ENCODE measurements around the gene COPS7A. TPM values are rescaled to one million over a fixed set of nuclear protein-coding genes. Genes with fewer than 3 reads are reported as not detected.

The COPS7A gene
- total and polyA plus RNA-seq, 10 donors: 29.6 to 61.9 (median 46.4) TPM

DNA sequence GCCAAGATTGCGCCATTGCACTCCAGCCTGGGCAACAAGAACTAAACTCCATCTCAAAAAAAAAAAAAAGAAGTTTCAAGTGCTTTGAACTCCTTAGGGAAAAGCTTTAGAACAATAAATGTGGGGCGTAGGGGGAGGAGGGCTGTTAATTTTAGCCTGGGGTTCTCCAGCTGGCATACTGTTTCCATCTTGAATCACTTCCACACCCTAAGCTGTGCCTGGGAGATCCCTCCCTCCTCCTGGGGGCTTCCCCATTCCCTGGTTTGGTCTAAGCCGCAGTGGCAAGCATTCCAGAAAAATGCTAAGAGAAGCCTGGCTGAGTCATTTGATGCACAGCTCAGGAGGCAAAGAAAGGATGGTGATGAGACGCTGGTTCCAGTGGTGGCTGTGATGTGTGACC lies 32.4 kb upstream of the COPS7A start:
- TF ChIP-seq, protein P1, sequence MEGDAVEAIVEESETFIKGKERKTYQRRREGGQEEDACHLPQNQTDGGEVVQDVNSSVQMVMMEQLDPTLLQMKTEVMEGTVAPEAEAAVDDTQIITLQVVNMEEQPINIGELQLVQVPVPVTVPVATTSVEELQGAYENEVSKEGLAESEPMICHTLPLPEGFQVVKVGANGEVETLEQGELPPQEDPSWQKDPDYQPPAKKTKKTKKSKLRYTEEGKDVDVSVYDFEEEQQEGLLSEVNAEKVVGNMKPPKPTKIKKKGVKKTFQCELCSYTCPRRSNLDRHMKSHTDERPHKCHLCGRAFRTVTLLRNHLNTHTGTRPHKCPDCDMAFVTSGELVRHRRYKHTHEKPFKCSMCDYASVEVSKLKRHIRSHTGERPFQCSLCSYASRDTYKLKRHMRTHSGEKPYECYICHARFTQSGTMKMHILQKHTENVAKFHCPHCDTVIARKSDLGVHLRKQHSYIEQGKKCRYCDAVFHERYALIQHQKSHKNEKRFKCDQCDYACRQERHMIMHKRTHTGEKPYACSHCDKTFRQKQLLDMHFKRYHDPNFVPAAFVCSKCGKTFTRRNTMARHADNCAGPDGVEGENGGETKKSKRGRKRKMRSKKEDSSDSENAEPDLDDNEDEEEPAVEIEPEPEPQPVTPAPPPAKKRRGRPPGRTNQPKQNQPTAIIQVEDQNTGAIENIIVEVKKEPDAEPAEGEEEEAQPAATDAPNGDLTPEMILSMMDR (IDR thresholded peaks at IDR 0.05 in 8 of 11, conservative IDR thresholded peaks at IDR 0.05 in 3 of 11): no peak
- TF ChIP-seq POLR2AphosphoS5 (IDR thresholded peaks at IDR 0.05) (no peak), POLR2A (IDR thresholded peaks at IDR 0.05) (no peak)

DNA sequence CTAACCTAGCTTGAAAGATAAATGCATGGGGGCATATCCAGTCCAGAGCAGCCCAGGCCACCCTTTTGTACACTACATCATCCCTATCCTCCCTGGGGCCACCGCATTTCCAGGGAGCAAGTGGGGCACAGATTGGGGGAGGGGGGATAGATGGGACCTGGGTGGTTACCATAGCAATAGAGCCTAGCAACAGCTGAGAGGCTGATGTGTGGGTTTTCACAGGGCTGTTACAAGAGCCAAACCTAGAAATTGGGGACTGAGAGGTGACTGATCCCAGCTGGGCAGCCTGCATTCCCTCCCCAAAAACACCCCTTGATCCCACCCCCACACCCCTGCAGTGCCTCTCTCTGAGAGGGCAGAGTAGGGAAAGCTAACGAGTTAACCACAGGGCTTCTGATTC lies 31.0 kb upstream of the COPS7A start:
- peak; percentile 37 for DNase-seq
- TF ChIP-seq POLR2A (IDR thresholded peaks at IDR 0.05) (no peak), POLR2AphosphoS5 (IDR thresholded peaks at IDR 0.05) (no peak)
- TF ChIP-seq, protein P1 (IDR thresholded peaks at IDR 0.05 in 8 of 11, conservative IDR thresholded peaks at IDR 0.05 in 3 of 11): no peak
- H3K4me3 ChIP-seq: no peak overlapping the region
- H3K27me3 ChIP-seq (replicated peaks in 1 of 7): peaks cover 0 to 9% (median 2%) of the 10 kb centered on the region in 7 donors
- H3K27ac ChIP-seq: no peak overlapping the region
- no peaks in the 10 kb centered on the region for H3K9me3 ChIP-seq
- H3K4me1 ChIP-seq: peaks cover 17 to 64% (median 47%) of the 10 kb centered on the region in 6 donors
- intact Hi-C loops (cut with DNase I; ENCODE audit: low total_unique reads): no loop called here
- WGBS, 5 donors: 54 to 80% (median 72%) methylated on average over 2 of the region's 2 CpGs
- no peaks in the 10 kb centered on the region for H3K36me3 ChIP-seq

More for the DNA sequence above, 32.4 kb upstream of the COPS7A start:
- H3K9me3 ChIP-seq: no peaks in the 10 kb centered on the region
- DNase-seq: peak; percentile 30
- intact Hi-C loops (cut with DNase I; ENCODE audit: low total_unique reads): no loop called here
- H3K4me1 ChIP-seq: peaks cover 30 to 64% (median 47%) of the 10 kb centered on the region in 6 donors
- peaks cover 0 to 11% (median 0%) of the 10 kb centered on the region in 6 donors for H3K36me3 ChIP-seq
- WGBS, 5 donors: 84 to 88% (median 86%) methylated on average over 4 of the region's 4 CpGs
- H3K27ac ChIP-seq: no peak overlapping the region
- no peaks in the 10 kb centered on the region for H3K27me3 ChIP-seq (replicated peaks in 1 of 7)
- H3K4me3 ChIP-seq: no peak overlapping the region

DNA sequence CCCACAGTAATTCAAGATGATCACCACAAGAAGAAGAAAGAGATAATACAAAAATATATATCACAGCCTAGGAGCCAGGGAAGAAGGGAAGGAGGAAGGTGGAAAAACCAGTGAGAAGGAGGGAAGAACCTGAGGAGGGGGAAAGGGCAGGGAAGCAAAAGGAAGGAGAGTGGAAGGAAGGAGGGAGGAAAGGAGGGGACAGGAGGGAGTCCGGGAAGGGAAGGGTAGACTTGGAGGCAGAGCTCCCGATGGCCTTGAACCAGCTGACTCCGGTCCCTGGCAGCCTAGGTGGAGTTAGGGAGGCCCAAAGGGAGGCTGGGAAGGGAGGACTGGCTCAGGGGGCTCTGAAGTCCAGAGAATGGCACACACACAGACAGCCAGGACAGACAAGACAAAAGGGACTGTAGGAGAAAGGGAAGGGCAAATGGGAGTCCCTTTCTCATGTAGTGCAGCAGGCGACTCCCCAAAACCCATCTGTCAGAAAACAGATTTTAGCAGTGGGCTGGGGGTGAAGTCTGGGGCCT lies 30.0 kb upstream of the COPS7A start:
- H3K27ac ChIP-seq: no peak overlapping the region
- 77 to 84% (median 81%) methylated on average over 4 of the region's 4 CpGs for WGBS, 5 donors
- H3K4me3 ChIP-seq: no peak overlapping the region
- peaks cover 9 to 60% (median 43%) of the 10 kb centered on the region in 6 donors for H3K4me1 ChIP-seq
- intact Hi-C loops (cut with DNase I; ENCODE audit: low total_unique reads): no loop called here
- H3K9me3 ChIP-seq: no peaks in the 10 kb centered on the region
- H3K36me3 ChIP-seq: no peaks in the 10 kb centered on the region
- TF ChIP-seq POLR2AphosphoS5 (IDR thresholded peaks at IDR 0.05) (no peak), POLR2A (IDR thresholded peaks at IDR 0.05) (no peak)
- TF ChIP-seq, protein P1 (IDR thresholded peaks at IDR 0.05 in 8 of 11, conservative IDR thresholded peaks at IDR 0.05 in 3 of 11): no peak
- DNase-seq: peak; percentile 50
- H3K27me3 ChIP-seq (replicated peaks in 1 of 7): peaks cover 0 to 19% (median 9%) of the 10 kb centered on the region in 7 donors

DNA sequence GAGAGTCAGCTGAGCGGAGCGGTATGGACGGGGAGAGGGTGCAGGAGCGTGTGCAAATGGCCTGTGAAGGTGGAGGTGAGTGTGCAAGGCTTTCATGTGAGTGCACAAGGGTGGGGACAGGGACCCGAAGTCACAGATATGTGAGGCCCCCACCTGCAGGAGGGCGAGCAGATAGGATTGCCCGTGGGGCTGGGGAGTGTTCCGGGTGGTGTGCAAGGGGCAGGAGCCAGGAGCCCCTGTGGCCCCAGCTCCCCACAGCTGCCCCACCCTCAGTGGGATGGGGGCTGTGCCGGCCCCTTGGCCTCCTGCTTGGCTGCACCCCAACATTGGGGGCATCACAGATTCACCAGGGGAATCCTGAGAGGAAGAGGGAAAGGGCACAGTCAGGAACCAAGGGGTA lies 29.1 kb upstream of the COPS7A start:
- 80 to 91% (median 86%) methylated on average over 9 of the region's 9 CpGs for WGBS, 5 donors
- Histone ChIP-seq H3K27me3 (replicated peaks in 1 of 7) (peaks cover 0 to 27% (median 18%) of the 10 kb centered on the region in 7 donors), H3K9me3 (no peaks in the 10 kb centered on the region), H3K36me3 (no peaks in the 10 kb centered on the region), H3K4me3 (no peak overlapping the region), H3K4me1 (peaks cover 9 to 65% (median 45%) of the 10 kb centered on the region in 6 donors), H3K27ac (no peak overlapping the region)
- TF ChIP-seq POLR2A (IDR thresholded peaks at IDR 0.05) (no peak), POLR2AphosphoS5 (IDR thresholded peaks at IDR 0.05) (no peak)
- TF ChIP-seq, protein P1 (IDR thresholded peaks at IDR 0.05 in 8 of 11, conservative IDR thresholded peaks at IDR 0.05 in 3 of 11): no peak
- DNase-seq: peak; percentile 72
- intact Hi-C loops (cut with DNase I; ENCODE audit: low total_unique reads): no loop called here

Data from spleen (tissue), 11 donors.